IgD-negative memory B cell (primary cell): ENCODE measurements around the gene KCNQ1. TPM values are rescaled to one million over a fixed set of nuclear protein-coding genes. Genes with fewer than 3 reads are reported as not detected.

ENCODE experiments used
- H3K27ac Mint-ChIP-seq, 3 donors: one replicate each; pipeline ENCODE4 v1.8.0; 2020 to 2022; ENCODE audit warnings: mild to moderate bottlenecking in 3 of 3, mixed read lengths in 3 of 3, moderate library complexity in 1 of 3
- H3K27me3 Mint-ChIP-seq: one replicate; pipeline ENCODE4 v1.8.0; 2021; ENCODE audit warnings: mixed read lengths
- H3K36me3 Mint-ChIP-seq: one replicate; pipeline ENCODE4 v1.8.0; 2020; ENCODE audit warnings: mild to moderate bottlenecking, mixed read lengths
- H3K4me1 Mint-ChIP-seq, 3 donors: one replicate each; pipeline ENCODE4 v1.8.0; 2020 to 2022; ENCODE audit warnings: mixed read lengths in 3 of 3, mild to moderate bottlenecking in 1 of 3
- H3K4me3 Mint-ChIP-seq, 4 donors: one replicate each; pipeline ENCODE4 v1.8.0; 2020 to 2022; ENCODE audit warnings: mild to moderate bottlenecking in 4 of 4, mixed read lengths in 4 of 4, moderate library complexity in 3 of 4
- H3K9me3 Mint-ChIP-seq, 3 donors: one replicate each; pipeline ENCODE4 v1.8.0; 2020 to 2021; ENCODE audit warnings: mixed read lengths in 3 of 3, mild to moderate bottlenecking in 1 of 3
- polyA plus RNA-seq: library from polyadenylated mRNA; unstranded; fragments of 300-500 nt; fragmentation: Illumina TruSeq; gene quantifications from one replicate; pipeline ENCODE4 v1.2.3, GENCODE V29; 2021

The KCNQ1 gene
- polyA plus RNA-seq, 1 donor from 2014 or later, result 20.5 TPM

- Mint-ChIP-seq H3K4me1 (no peaks in the 10 kb centered on the region), H3K9me3 (no peaks in the 10 kb centered on the region), H3K27me3 (no peaks in the 10 kb centered on the region), H3K4me3 (no peak overlapping the region), H3K27ac (peak overlapping the region in 1 of 3 donors; percentile 35), H3K36me3 (peaks cover 8% of the 10 kb centered on the region)
Measured at GRCh38 chr11:2803186-2804091, 358.6 kb downstream of the KCNQ1 start.

GRCh38 chr11:2804189-2804588 is 359.4 kb downstream of the KCNQ1 start:
- H3K4me1 Mint-ChIP-seq, result no peaks in the 10 kb centered on the region
- H3K27ac Mint-ChIP-seq, result peak overlapping the region in 2 of 3 donors; percentile 35 to 62
- peaks cover 8% of the 10 kb centered on the region for H3K36me3 Mint-ChIP-seq
- no peak overlapping the region for H3K4me3 Mint-ChIP-seq
- no peaks in the 10 kb centered on the region for H3K9me3 Mint-ChIP-seq
- H3K27me3 Mint-ChIP-seq, result no peaks in the 10 kb centered on the region

DNA sequence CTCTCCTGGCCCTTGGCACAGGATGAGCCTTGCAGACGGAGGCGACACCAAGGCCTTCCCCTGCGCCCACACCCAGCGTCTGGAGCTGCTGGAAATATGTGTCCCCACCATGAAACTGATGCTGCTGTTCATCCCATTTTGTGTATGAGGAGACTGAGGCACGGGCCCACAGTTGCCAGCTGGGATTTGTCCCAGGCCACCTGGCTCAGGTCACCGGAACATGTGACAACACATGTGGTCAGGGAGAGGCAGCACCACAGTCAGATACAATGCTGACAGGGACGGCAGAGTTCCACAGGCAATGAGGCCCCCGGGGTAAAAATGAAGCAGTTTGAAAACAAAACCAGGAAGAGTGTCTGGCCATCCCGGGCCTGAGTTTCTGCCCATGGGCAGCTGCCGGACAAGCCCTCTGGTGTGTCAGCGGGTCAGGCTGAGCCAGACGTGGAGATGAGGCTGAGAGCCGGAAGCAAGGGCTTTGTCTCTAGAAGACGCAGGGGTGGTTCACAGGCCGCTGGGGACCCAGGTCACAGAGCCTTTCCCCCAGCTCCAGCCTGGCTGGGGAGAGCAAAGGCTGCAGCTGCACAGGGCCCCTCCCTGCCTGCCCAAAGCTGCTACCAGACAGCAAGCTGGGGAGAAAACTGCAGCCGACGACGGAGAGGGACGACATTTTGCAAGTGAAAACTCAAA is 360.0 kb downstream of the KCNQ1 start:
- Mint-ChIP-seq H3K27me3 (no peaks in the 10 kb centered on the region), H3K27ac (no peak overlapping the region), H3K4me3 (no peak overlapping the region), H3K36me3 (peaks cover 6% of the 10 kb centered on the region), H3K4me1 (peaks cover 0 to 5% (median 0%) of the 10 kb centered on the region in 3 donors), H3K9me3 (no peaks in the 10 kb centered on the region)

GRCh38 chr11:2805388-2806056 is 360.7 kb downstream of the KCNQ1 start:
- H3K4me1 Mint-ChIP-seq, result peaks cover 0 to 9% (median 0%) of the 10 kb centered on the region in 3 donors
- peaks cover 8% of the 10 kb centered on the region for H3K36me3 Mint-ChIP-seq
- no peak overlapping the region for H3K4me3 Mint-ChIP-seq
- H3K27me3 Mint-ChIP-seq, result no peaks in the 10 kb centered on the region
- no peaks in the 10 kb centered on the region for H3K9me3 Mint-ChIP-seq
- H3K27ac Mint-ChIP-seq, result no peak overlapping the region

- H3K36me3 Mint-ChIP-seq, result peaks cover 8% of the 10 kb centered on the region
- H3K27ac Mint-ChIP-seq, result no peak overlapping the region
- H3K9me3 Mint-ChIP-seq, result no peaks in the 10 kb centered on the region
- peaks cover 0 to 10% (median 2%) of the 10 kb centered on the region in 3 donors for H3K4me1 Mint-ChIP-seq
- no peak overlapping the region for H3K4me3 Mint-ChIP-seq
- no peaks in the 10 kb centered on the region for H3K27me3 Mint-ChIP-seq
Measured at GRCh38 chr11:2806351-2807024, 361.7 kb downstream of the KCNQ1 start.

DNA sequence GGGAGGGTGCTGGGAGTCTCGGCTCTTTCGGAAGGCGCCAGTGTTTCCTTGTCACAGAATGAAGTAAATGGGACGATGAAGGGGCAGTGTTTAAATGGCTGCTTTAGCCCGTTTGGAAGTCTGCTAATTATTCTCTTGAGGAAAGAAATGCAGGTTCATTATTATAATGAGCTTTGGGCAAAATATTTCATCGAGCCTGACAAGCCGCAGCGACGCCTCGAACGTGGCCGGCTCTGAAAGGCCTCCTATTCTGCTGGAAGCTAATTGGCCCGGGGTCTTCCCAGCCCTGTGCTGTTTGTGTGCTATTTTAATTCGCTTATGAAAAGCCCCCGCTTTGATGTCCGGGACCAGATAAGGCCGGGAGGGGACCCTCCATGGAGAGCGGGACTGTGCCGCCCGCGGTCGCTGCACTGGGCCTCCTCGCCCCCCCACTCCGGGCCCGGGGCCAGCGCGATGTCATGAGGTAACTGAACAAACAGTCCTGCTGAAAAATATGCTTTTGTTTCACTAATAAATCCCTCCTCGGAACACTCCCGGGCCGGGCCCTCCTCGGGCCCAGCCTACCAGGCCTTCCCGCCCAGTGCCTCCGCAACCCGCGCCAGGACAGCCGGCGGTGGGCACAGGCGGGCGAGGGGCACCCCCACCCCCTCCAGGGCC is 362.3 kb downstream of the KCNQ1 start:
- no peak overlapping the region for H3K4me3 Mint-ChIP-seq
- peaks cover 0 to 10% (median 2%) of the 10 kb centered on the region in 3 donors for H3K4me1 Mint-ChIP-seq
- H3K9me3 Mint-ChIP-seq, result no peaks in the 10 kb centered on the region
- H3K27ac Mint-ChIP-seq, result no peak overlapping the region
- H3K27me3 Mint-ChIP-seq, result no peaks in the 10 kb centered on the region
- peaks cover 8% of the 10 kb centered on the region for H3K36me3 Mint-ChIP-seq

GRCh38 chr11:2807801-2808241 is 363.0 kb downstream of the KCNQ1 start:
- Mint-ChIP-seq H3K27me3 (no peaks in the 10 kb centered on the region), H3K36me3 (peaks cover 8% of the 10 kb centered on the region), H3K4me3 (no peak overlapping the region), H3K9me3 (no peaks in the 10 kb centered on the region), H3K4me1 (peaks cover 0 to 10% (median 2%) of the 10 kb centered on the region in 3 donors), H3K27ac (no peak overlapping the region)

DNA sequence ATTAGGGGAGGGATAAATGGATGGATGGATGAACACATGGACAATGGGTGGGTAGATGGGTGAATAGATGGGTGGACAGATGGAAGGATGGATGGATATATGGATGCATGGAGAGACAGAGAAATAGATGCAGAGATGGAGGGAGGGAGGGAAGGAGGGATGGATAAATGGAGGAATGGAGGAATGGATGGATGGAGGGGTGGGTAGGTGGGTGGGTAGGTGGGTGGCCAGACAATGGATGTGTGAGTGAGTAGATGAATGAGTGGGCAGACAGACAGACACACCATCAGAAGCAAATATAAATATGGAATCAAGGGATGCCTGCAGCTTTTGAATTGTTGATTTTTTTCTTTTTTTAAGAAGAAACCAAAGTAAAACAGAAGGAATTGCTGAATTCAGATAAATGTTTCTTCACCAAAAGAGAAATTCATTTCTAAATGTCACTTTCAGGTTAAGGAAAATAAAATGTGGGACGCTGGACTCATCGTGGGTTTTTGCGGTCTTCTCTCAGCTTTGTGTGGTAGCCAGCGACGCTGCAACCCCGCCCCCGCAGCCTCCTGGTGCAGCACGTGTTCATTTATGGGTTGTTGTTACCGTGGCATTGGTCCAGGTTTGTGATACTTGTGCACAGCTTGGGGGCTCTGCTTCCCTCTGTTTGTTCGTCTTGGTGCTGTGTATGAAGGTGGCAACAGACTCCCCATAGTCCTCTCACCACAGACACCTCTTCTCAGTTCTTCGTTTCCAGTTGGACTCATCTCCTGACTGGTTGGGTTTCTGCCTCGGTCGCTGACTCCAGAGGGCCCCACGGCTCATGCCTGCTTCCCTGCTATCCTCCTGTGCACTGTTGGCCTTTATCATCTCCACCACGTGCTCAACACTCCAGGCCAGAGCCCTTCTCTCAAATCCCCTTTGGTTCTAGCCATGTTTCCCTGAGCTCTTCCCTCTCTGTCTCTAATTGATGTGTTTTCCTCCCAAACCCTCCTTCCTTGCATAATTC is 364.3 kb downstream of the KCNQ1 start:
- no peaks in the 10 kb centered on the region for H3K27me3 Mint-ChIP-seq
- H3K4me3 Mint-ChIP-seq, result no peak overlapping the region
- peaks cover 0 to 2% (median 0%) of the 10 kb centered on the region in 3 donors for H3K9me3 Mint-ChIP-seq
- H3K36me3 Mint-ChIP-seq, result peaks cover 8% of the 10 kb centered on the region
- peaks cover 1 to 10% (median 2%) of the 10 kb centered on the region in 3 donors for H3K4me1 Mint-ChIP-seq
- peak overlapping the region in 1 of 3 donors; percentile 46 for H3K27ac Mint-ChIP-seq

GRCh38 chr11:2809854-2810253 is 365.0 kb downstream of the KCNQ1 start:
- Mint-ChIP-seq H3K9me3 (peaks cover 0 to 5% (median 0%) of the 10 kb centered on the region in 3 donors), H3K27ac (no peak overlapping the region), H3K27me3 (no peaks in the 10 kb centered on the region), H3K4me1 (peaks cover 1 to 10% (median 2%) of the 10 kb centered on the region in 3 donors), H3K4me3 (no peak overlapping the region), H3K36me3 (peaks cover 8% of the 10 kb centered on the region)

DNA sequence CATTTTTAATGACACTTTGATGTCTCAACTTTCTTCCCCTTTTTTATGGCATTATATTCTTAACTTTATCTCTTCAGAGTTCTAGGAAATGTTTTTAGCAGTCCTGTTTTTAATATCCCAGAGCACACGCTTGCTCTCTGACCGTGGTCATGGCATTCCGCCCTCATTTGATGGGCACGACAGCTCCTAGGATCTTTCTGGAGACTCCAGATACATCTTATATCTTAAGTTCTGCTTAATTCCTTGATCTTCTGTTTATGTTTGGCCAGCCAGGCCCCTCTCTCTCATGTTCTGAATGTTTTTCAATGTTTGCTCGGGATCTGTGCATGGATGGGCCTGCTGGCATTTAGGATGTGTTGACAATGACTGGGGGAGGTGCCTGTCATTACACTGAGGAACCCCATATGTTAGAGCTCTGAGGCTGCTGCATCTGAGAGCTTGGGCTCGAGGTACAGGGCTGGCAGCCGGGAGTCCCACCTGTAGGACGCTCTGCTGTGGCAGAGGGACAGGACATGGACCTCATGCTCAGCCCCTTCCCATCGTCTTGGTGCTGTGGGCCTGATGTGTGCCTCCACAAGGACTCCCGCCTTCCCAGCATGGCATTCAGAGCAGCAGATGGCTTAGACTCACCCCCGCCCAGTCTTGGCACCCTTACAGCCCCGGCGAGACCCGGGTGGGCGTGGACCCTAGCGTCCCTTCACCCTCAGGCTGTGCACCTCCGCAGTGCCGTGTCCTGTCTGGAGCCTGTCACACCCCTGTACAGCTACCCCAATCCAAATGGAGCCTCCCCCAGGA is 365.8 kb downstream of the KCNQ1 start:
- Mint-ChIP-seq H3K36me3 (peaks cover 4% of the 10 kb centered on the region), H3K9me3 (peaks cover 0 to 5% (median 0%) of the 10 kb centered on the region in 3 donors), H3K4me3 (peak overlapping the region in 1 of 4 donors; percentile 3), H3K27me3 (no peaks in the 10 kb centered on the region), H3K27ac (no peak overlapping the region), H3K4me1 (peaks cover 1 to 10% (median 2%) of the 10 kb centered on the region in 3 donors)

DNA sequence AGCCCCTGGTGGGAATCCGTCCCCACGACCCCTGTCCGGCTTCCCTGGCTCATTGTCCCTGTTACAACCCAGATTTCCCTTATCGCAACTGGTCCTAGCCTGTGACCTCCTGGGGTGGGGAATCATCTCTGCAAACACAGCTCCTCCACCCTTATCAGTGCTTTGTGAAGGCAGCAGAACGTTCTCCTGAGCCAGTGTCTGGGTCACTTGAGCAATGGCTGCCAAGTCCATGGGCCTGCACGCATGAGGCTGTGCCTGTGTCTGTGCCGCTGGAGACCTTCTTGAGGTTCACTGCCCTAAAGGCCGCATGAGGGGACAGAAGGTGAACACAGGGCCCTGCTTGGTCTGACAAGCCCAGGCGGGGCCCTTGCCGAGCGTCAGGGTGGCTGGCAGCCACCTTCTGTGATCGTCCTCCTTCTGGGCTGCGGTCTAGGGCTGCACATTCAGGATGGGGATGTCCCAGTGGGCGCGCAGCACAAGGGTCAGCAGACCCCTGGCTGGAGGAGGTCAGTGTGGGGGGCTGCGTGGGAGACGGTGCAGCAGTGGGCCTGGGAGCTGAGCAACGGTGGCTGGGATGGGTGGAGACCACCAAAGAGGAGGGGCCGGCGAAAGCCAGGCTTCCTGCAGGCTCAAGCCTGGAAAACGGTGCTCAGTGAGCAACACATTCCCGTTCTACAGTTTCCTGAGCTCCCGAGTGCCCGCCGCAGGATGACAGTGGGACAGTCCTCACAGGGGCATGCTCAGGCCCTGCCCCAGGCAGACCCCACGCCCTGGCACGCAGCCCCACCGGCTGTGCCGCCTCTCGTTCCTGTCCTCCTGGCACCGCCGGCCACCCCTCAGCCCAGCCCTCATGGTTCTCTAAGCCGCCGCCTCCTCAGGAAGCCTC is 366.6 kb downstream of the KCNQ1 start:
- H3K36me3 Mint-ChIP-seq, result peaks cover 11% of the 10 kb centered on the region
- peak overlapping the region in 2 of 4 donors; percentile 3 to 41 for H3K4me3 Mint-ChIP-seq
- no peaks in the 10 kb centered on the region for H3K27me3 Mint-ChIP-seq
- H3K4me1 Mint-ChIP-seq, result peaks cover 2 to 10% (median 4%) of the 10 kb centered on the region in 3 donors
- H3K27ac Mint-ChIP-seq, result no peak overlapping the region
- peaks cover 2 to 8% (median 5%) of the 10 kb centered on the region in 3 donors for H3K9me3 Mint-ChIP-seq
